ENCODE data around the gene HSD17B12. TPM values are rescaled to one million over a fixed set of nuclear protein-coding genes. Genes with fewer than 3 reads are reported as not detected.

HSD17B12 gene
- total and polyA plus RNA-seq, 2 of the 4 experiments (the other 2 are of a cell fraction), result 38.0 to 44.6 TPM

GRCh38 chr11:43788421-43788820 is 107.9 kb downstream of the HSD17B12 start:
- Histone ChIP-seq H2BK20ac (ENCODE audit: low read depth, low read length) (no peak overlapping the region), H3K23ac (ENCODE audit: low read depth, low read length) (no peak overlapping the region), H3K4me3 (ENCODE audit: insufficient read depth, low read depth, low read length) (no peak overlapping the region), H3K27ac (ENCODE audit: insufficient read depth, low read length) (no peak overlapping the region), H2BK15ac (ENCODE audit: low read depth, low read length) (no peak overlapping the region), H3K18ac (ENCODE audit: low read depth, low read length) (peak overlapping the region; percentile 80; the same call in 1 of the 2 replicates), H3K79me1 (ENCODE audit: low read depth in 1 of 2, low read length in 2 of 2) (peaks cover 11 to 12% of the 10 kb centered on the region in 2 experiments; a peak in 3 of 4 replicates), H4K20me1 (ENCODE audit: insufficient read depth, low read length) (no peaks in the 10 kb centered on the region), H3K27me3 (ENCODE audit: control insufficient read depth, insufficient read depth, low read length) (no peaks in the 10 kb centered on the region), H3K36me3 (ENCODE audit: control insufficient read depth, insufficient read depth, low read length) (no peaks in the 10 kb centered on the region), H4K8ac (ENCODE audit: low read depth in 2 of 2, low read length in 2 of 2) (no peak overlapping the region), H3K56ac (ENCODE audit: extremely low read depth, insufficient read depth, low read length) (no peak overlapping the region), H3K4me1 (ENCODE audit: control insufficient read depth, insufficient read depth, low read length) (peaks cover 11% of the 10 kb centered on the region), H3K9me1 (ENCODE audit: insufficient read depth, low read length) (no peaks in the 10 kb centered on the region), H2AFZ (replicated peaks; ENCODE audit: low read length, poor library complexity) (no peak overlapping the region), H2BK5ac (ENCODE audit: low read depth, low read length, poor library complexity, severe bottlenecking) (peak overlapping the region; percentile 37), H2BK120ac (ENCODE audit: low read depth, low read length) (no peak overlapping the region), H2AK9ac (replicated peaks; ENCODE audit: low read depth, low read length, poor library complexity) (no peak overlapping the region), H4K5ac (ENCODE audit: low read depth, low read length) (no peak overlapping the region), H3K4ac (ENCODE audit: low read depth, low read length) (no peak overlapping the region), H3K9ac (ENCODE audit: low read depth, low read length) (no peak overlapping the region), H4K91ac (ENCODE audit: insufficient read depth, low read depth, low read length) (no peak overlapping the region), H3K14ac (replicated peaks; ENCODE audit: low read depth, low read length) (no peak overlapping the region), H2AK5ac (ENCODE audit: low read depth, low read length) (no peak overlapping the region), H3K4me2 (ENCODE audit: low read depth, low read length) (no peak overlapping the region; the same call in 1 of the 2 replicates), H3K9me3 (ENCODE audit: control insufficient read depth, insufficient read depth, low read length) (0 out of 2 replicates have a peak, but pooled peaks cover 1% of the 10 kb centered on the region)
- no peak for TF ChIP-seq CTCF (conservative IDR thresholded peaks at IDR 0.05; ENCODE audit: low read depth, low read length)
- TF ChIP-seq MAZ (IDR thresholded peaks at IDR 0.05; ENCODE audit: borderline replicate concordance, low read depth, low read length), result no peak
- TF ChIP-seq MXI1 (IDR thresholded peaks at IDR 0.05; ENCODE audit: borderline replicate concordance, low read depth, low read length), result no peak
- no peak for TF ChIP-seq ELK1 (IDR thresholded peaks at IDR 0.05; ENCODE audit: borderline replicate concordance, low read depth, low read length)
- TF ChIP-seq NFE2L2 (IDR thresholded peaks at IDR 0.05; ENCODE audit: low read depth, low read length), result no peak
- no peak for TF ChIP-seq FOS (IDR thresholded peaks at IDR 0.05; ENCODE audit: low read depth, low read length)
- no peak for TF ChIP-seq CEBPB (IDR thresholded peaks at IDR 0.05; ENCODE audit: low read depth, low read length)
- TF ChIP-seq RAD21 (IDR thresholded peaks at IDR 0.05; ENCODE audit: low read length), result no peak
- ChIA-PET CTCF (interaction anchor here (0.8 to 1.2 kb wide), 3 partner anchors 8 to 63 kb away, joined by 3 to 5 read pairs (median 4); no protein-coding TSS in a partner anchor), POLR2A (ENCODE audit: unreplicated experiment) (interaction anchor here (0.6 kb wide), 1 partner anchor 147 kb away, joined by 4 read pairs; no protein-coding TSS in a partner anchor)
- dilution Hi-C loops (cut with HindIII; ENCODE audit: low sequenced_read_pairs, unreplicated experiment) (no loop called here), in situ Hi-C loops (cut with MboI; ENCODE audit: low sequenced_read_pairs) (no loop called here), intact Hi-C loops (cut with micrococcal nuclease) (no loop called here)
- peak; percentile 32 for ATAC-seq (ENCODE audit: low read depth)
- no CpG with 5 or more reads among the region's 3 CpGs for WGBS, 2 experiments (ENCODE audit: extremely low coverage in 2 of 2, insufficient read length in 1 of 2)
- BruUV-seq (replicated peaks), result no TSS peak
- DNase-seq, result no peak

All from IMR-90 (cell line).